Endothelial cell of umbilical vein (primary cell): ENCODE data around the gene TSHZ1. TPM values are rescaled to one million over a fixed set of nuclear protein-coding genes. Genes with fewer than 3 reads are reported as not detected.

Source experiments
- BruUV-seq: library from RNA; stranded (reverse); fragments of 400-500 nt; replicated peaks from 2 replicates; lab custom pipeline; 2021; lab: Mats Ljungman, UMichigan
- CTCF ChIA-PET: fragments of 300-600, 350-600 bp; sonication (Branson Sonifier 250); formaldehyde crosslinking; loops from one replicate; lab custom pipeline; 2021; ENCODE audit warnings: antibody characterized with exemption, inconsistent platforms; lab: Charles Lee
- POLR2A ChIA-PET: fragments of 300-600, 350-600 bp; sonication (Branson Sonifier 250); formaldehyde crosslinking; loops from one replicate; lab custom pipeline; 2021; ENCODE audit warnings: antibody characterized with exemption, inconsistent platforms; lab: Charles Lee
- DNase-seq: peaks from one replicate; pipeline ENCODE4 v3.0.0-alpha.2; 2011; ENCODE audit warnings: low read depth, low spot score
- FAIRE-seq: peaks from 2 replicates; lab custom pipeline; 2011; peaks lifted over from hg19 to GRCh38; lab: Jason Lieb, UNC
- H2AFZ ChIP-seq: 2 replicates; pipeline ENCODE4 v1.6.0; 2012; ENCODE audit warnings: low read depth, low read length, control low read depth, inconsistent platforms
- H3K27ac ChIP-seq: 2 replicates; pipeline ENCODE4 v1.5.1; 2011; ENCODE audit warnings: low read depth, mild to moderate bottlenecking, control low read depth, low read length, moderate library complexity; ENCODE audit not compliant: insufficient read depth
- H3K27me3 ChIP-seq, 2 experiments: 2 replicates each; pipeline versions ENCODE4 v1.6.0 to v1.6.1; 2011; ENCODE audit warnings: low read length in 2 of 2, mixed read lengths in 1 of 2; ENCODE audit not compliant: control insufficient read depth in 2 of 2, insufficient read depth in 2 of 2
- H3K36me3 ChIP-seq, 2 experiments: 2 replicates in 1 of 2; 3 replicates in 1 of 2; pipeline ENCODE4 v1.5.1; 2011; ENCODE audit warnings: low read length in 2 of 2, mild to moderate bottlenecking in 1 of 2, moderate library complexity in 1 of 2; ENCODE audit not compliant: control insufficient read depth in 2 of 2, insufficient read depth in 2 of 2; ENCODE audit errors: extremely low read depth in 1 of 2
- H3K4me1 ChIP-seq: 3 replicates; pipeline ENCODE4 v1.5.1; 2011; ENCODE audit warnings: mild to moderate bottlenecking, low read length; ENCODE audit not compliant: control insufficient read depth, insufficient read depth; ENCODE audit errors: extremely low read depth
- H3K4me2 ChIP-seq: 2 replicates; pipeline ENCODE4 v1.6.1; 2011; ENCODE audit warnings: low read length, control low read depth, mixed read lengths; ENCODE audit not compliant: insufficient read depth
- H3K4me3 ChIP-seq, 3 experiments: fragments of 200-600 bp in 1 of 3; sonication (generic), shearing (Covaris generic) in 1 of 3; replicated peaks in 1 of 3; 2 replicates each; pipeline ENCODE4 v1.5.1; 2011 to 2016; ENCODE audit warnings: control low read depth in 3 of 3, low read length in 3 of 3, mild to moderate bottlenecking in 2 of 3, inconsistent platforms in 1 of 3, low read depth in 1 of 3, moderate library complexity in 1 of 3; ENCODE audit not compliant: insufficient read depth in 1 of 3
- H3K79me2 ChIP-seq: 2 replicates; pipeline ENCODE4 v1.6.0; 2012; ENCODE audit warnings: low read length, inconsistent platforms; ENCODE audit not compliant: control insufficient read depth, insufficient read depth
- H3K9ac ChIP-seq: replicated peaks from 2 replicates; pipeline ENCODE3; 2011; ENCODE audit warnings: low read length, control low read depth; ENCODE audit not compliant: insufficient read depth; ENCODE audit errors: extremely low read depth
- H3K9me1 ChIP-seq: replicated peaks from 3 replicates; pipeline ENCODE4 v1.6.0; 2011; ENCODE audit warnings: mild to moderate bottlenecking, low read length; ENCODE audit not compliant: control insufficient read depth, insufficient read depth; ENCODE audit errors: extremely low read depth
- H3K9me3 ChIP-seq: replicated peaks from 2 replicates; pipeline ENCODE4 v1.5.1; 2012; ENCODE audit warnings: low read length, inconsistent platforms; ENCODE audit not compliant: control insufficient read depth, insufficient read depth
- H4K20me1 ChIP-seq: replicated peaks from 2 replicates; pipeline ENCODE3; 2011; ENCODE audit warnings: mild to moderate bottlenecking, low read length; ENCODE audit not compliant: control insufficient read depth, insufficient read depth; ENCODE audit errors: extremely low read depth
- EZH2 ChIP-seq: IDR thresholded peaks from 2 replicates; pipeline ENCODE4 v1.6.1; 2012; ENCODE audit warnings: borderline replicate concordance, low read depth, mild to moderate bottlenecking, moderate library complexity, low read length, inconsistent platforms; ENCODE audit not compliant: severe bottlenecking
- FOS ChIP-seq: IDR thresholded peaks from 2 replicates; pipeline ENCODE4 v1.6.1; 2011; ENCODE audit warnings: mild to moderate bottlenecking, low read length, moderate library complexity, borderline replicate concordance; ENCODE audit not compliant: insufficient read depth
- GATA2 ChIP-seq: IDR thresholded peaks from 2 replicates; pipeline ENCODE4 v1.7.0; 2011; ENCODE audit warnings: low read depth, mild to moderate bottlenecking, moderate library complexity, mixed read lengths, low read length; ENCODE audit not compliant: insufficient read length, insufficient read depth
- JUN ChIP-seq: IDR thresholded peaks from 2 replicates; pipeline ENCODE4 v1.6.1; 2011; ENCODE audit warnings: borderline replicate concordance, low read depth; ENCODE audit not compliant: insufficient read length, insufficient read depth
- MYC ChIP-seq: IDR thresholded peaks from one replicate; pipeline ENCODE4 v1.6.1; 2011; ENCODE audit warnings: mild to moderate bottlenecking, low read depth, low read length
- POLR2A ChIP-seq: IDR thresholded peaks from 2 replicates; pipeline ENCODE4 v1.6.1; 2012; ENCODE audit warnings: low read depth, mild to moderate bottlenecking, control low read depth, low read length
- POLR2AphosphoS5 ChIP-seq: IDR thresholded peaks from 2 replicates; pipeline ENCODE4 v1.6.1; 2012; ENCODE audit warnings: low read depth, mild to moderate bottlenecking, control low read depth, low read length, moderate library complexity; ENCODE audit not compliant: insufficient read depth
- dilution Hi-C: fragments of 300-500 bp; cut with MboI; formaldehyde crosslinking; loops from one replicate; pipeline ENCODE4 v1.15.0; 2019; ENCODE audit warnings: low sequenced_read_pairs; ENCODE audit not compliant: extremely low pct_ligation_motif_present
- intact Hi-C: fragments of 100-400 bp; cut with micrococcal nuclease; formaldehyde crosslinking; loops from one replicate; pipeline ENCODE4 v1.10.0; 2022
- polyA plus RNA-seq, 4 experiments: library from polyadenylated mRNA; depleted of rRNA in 3 of 4; stranded (reverse) in 3 of 4; unstranded in 1 of 4; fragments of >200 nt; gene quantifications; 2 replicates each; pipeline versions ENCODE4 v1.2.1 to v1.2.3, GENCODE V29; 2011 to 2012; ENCODE audit warnings: missing spikeins in 1 of 4
- total RNA-seq: library from RNA; stranded (reverse); gene quantifications from 2 replicates; pipeline ENCODE4 v1.2.3, GENCODE V29; 2021
- TF ChIP-seq, protein P1 (sequence below): IDR thresholded peaks from 2 replicates; pipeline ENCODE4 v1.6.1; 2011; ENCODE audit not compliant: insufficient read depth, insufficient read length
- TF ChIP-seq, protein P2 (sequence below), 2 donors: IDR thresholded peaks; 1 replicate in 1 of 2; 2 replicates in 1 of 2; pipeline ENCODE4 v1.5.1; 2011; ENCODE audit warnings: low read length in 2 of 2, mild to moderate bottlenecking in 2 of 2, moderate library complexity in 2 of 2, control low read depth in 1 of 2, inconsistent platforms in 1 of 2, low read depth in 1 of 2; ENCODE audit not compliant: insufficient read depth in 1 of 2; ENCODE audit errors: extremely low read depth in 1 of 2

TSHZ1 gene
- total and polyA plus RNA-seq, 2 donors (not counting 3 experiments of a cell fraction or from before 2014, with no cell fraction given), result 4.2 to 10.2 TPM

DNA sequence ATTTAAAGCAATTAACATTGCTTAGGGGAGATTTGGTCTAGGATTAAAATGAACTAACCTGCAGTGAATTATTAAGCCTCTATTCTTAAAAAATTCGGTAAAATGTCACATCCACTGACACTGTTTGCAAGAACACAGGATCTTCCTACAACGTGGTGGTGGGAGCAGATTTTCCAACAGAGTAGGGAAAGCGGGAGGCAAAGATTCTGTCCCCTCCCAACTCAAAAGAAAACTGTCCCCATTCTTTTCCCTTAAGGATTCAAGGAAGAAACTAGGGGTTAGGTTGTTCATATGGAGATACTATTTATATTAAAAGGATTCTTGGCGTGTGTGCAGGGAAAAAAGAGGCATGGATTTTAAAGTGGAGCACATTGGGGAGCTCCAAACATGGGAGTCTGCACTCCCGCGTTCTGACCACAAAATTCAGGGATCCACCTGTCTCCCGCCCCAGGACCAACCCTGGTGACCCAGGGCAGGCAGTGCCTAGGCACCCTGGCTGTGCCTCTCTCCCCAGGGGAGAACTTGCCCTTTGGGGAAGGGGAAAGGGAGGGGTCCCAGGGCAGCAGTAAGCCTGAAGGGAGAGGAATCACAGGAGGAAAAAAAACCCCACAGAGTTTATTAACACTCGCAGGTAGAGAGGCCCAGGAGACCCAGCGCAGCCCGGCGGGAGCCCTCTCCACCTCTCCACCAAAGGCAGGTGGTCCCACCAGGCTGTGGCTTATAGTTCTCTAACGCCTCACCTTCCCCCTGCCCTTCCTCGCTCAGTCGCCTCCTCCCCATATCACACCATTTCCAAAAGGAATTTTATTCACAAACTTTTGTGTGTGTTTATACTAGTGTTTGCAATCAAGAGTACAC, 3.9 kb upstream of the TSHZ1 start:
- H2AFZ ChIP-seq, result no peak overlapping the region
- CTCF ChIA-PET, result interaction anchor here (0.6 to 1.6 kb wide), 2 partner anchors 165 to 167 kb away, joined by 3 to 6 read pairs; no protein-coding TSS in a partner anchor
- H3K4me2 ChIP-seq, result peak overlapping the region; percentile 77
- POLR2A ChIA-PET, result no interaction called here
- no peaks in the 10 kb centered on the region for H3K27me3 ChIP-seq
- H3K9me3 ChIP-seq, result no peaks in the 10 kb centered on the region
- peaks cover 0 to 4% of the 10 kb centered on the region in 2 experiments for H3K36me3 ChIP-seq
- FAIRE-seq (no peak), DNase-seq (no peak)
- dilution Hi-C loops, result no loop called here
- TF ChIP-seq, protein P1, sequence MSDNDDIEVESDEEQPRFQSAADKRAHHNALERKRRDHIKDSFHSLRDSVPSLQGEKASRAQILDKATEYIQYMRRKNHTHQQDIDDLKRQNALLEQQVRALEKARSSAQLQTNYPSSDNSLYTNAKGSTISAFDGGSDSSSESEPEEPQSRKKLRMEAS, result no peak
- no peak for TF ChIP-seq MYC
- no peak overlapping the region for H3K27ac ChIP-seq
- no peaks in the 10 kb centered on the region for H4K20me1 ChIP-seq
- H3K79me2 ChIP-seq, result peaks cover 63% of the 10 kb centered on the region
- no peak overlapping the region for H3K9ac ChIP-seq
- no TSS peak for BruUV-seq
- peaks cover 31% of the 10 kb centered on the region for H3K4me1 ChIP-seq
- H3K9me1 ChIP-seq, result no peaks in the 10 kb centered on the region
- intact Hi-C loops, result loop anchor here (5.0 to 10.0 kb wide), 4 partner anchors 251 to 712 kb away; partner anchors contain the start of genes CNDP2 and ZNF407
- H3K4me3 ChIP-seq, result no peak overlapping the region

DNA sequence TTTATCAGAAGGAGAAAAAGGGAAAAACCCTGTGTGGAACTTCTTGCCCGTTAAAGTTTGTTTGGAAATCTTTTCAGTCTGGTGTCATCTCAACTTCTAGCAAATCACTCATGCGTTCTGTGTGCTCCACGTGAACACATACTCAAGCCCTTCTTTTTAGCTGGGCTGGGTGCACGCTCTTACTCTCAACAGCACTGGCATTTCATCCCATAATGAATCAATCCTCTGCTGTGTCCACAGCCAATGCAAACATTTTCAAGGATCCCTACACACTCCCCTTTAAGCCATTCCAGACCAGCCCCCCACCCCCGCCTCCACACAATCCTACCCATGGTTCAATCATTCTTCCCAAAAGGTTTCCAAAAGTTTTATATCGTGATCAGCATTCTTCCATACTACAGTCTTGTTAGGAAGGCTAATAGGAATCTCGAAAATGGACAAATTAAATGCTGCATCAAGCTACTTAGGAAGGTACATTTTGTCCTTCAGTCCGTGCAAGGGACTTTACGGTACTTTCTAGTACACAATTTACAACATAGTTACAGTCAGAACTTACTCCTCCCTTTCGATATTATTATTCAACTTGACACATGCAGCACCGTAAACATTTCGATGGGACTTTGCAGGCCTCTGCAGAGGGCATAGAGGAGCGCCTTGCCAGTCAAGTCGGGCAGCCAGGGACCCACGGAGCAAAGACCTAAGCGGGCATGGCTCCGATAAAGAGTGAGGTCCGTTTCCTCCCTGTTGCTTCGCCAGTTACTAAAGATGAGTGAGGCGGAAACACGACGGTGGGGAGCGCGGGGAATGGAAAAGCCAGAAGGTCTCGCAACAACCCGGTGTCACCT, 3.1 kb upstream of the TSHZ1 start:
- no peaks in the 10 kb centered on the region for H3K36me3 ChIP-seq
- no TSS peak for BruUV-seq

More for the DNA sequence above, 3.1 kb upstream of the TSHZ1 start:
- H2AFZ ChIP-seq, result peak overlapping the region; percentile 4
- DNase-seq (peak; percentile 43), FAIRE-seq (peak; percentile 12)
- CTCF ChIA-PET, result interaction anchor here (0.6 to 1.6 kb wide), 3 partner anchors 166 to 235 kb away, joined by 3 to 6 read pairs (median 3); no protein-coding TSS in a partner anchor
- peak overlapping the region; percentile 77 for H3K4me2 ChIP-seq
- intact Hi-C loops (loop anchor here (2.0 to 10.0 kb wide), 5 partner anchors 250 to 713 kb away; partner anchors contain the start of genes CNDP2 and ZNF407), dilution Hi-C loops (no loop called here)
- TF ChIP-seq POLR2AphosphoS5 (no peak), GATA2 (no peak), FOS (no peak), JUN (no peak), POLR2A (no peak), EZH2 (no peak), MYC (no peak)
- TF ChIP-seq, protein P1, result no peak
- TF ChIP-seq, protein P2, sequence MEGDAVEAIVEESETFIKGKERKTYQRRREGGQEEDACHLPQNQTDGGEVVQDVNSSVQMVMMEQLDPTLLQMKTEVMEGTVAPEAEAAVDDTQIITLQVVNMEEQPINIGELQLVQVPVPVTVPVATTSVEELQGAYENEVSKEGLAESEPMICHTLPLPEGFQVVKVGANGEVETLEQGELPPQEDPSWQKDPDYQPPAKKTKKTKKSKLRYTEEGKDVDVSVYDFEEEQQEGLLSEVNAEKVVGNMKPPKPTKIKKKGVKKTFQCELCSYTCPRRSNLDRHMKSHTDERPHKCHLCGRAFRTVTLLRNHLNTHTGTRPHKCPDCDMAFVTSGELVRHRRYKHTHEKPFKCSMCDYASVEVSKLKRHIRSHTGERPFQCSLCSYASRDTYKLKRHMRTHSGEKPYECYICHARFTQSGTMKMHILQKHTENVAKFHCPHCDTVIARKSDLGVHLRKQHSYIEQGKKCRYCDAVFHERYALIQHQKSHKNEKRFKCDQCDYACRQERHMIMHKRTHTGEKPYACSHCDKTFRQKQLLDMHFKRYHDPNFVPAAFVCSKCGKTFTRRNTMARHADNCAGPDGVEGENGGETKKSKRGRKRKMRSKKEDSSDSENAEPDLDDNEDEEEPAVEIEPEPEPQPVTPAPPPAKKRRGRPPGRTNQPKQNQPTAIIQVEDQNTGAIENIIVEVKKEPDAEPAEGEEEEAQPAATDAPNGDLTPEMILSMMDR (IDR thresholded peaks at IDR 0.05; ENCODE audit: extremely low read depth in 1 of 2, insufficient read depth in 1 of 2, low read depth in 1 of 2, low read length in 2 of 2), result no peak
- H3K9me1 ChIP-seq, result no peaks in the 10 kb centered on the region
- no peaks in the 10 kb centered on the region for H3K9me3 ChIP-seq
- H4K20me1 ChIP-seq, result no peaks in the 10 kb centered on the region
- peak overlapping the region; percentile 56 to 97 (median 73) for H3K4me3 ChIP-seq
- peaks cover 58% of the 10 kb centered on the region for H3K79me2 ChIP-seq
- peak overlapping the region; percentile 88 for H3K27ac ChIP-seq
- peaks cover 31% of the 10 kb centered on the region for H3K4me1 ChIP-seq
- no peaks in the 10 kb centered on the region for H3K27me3 ChIP-seq
- H3K9ac ChIP-seq, result peak overlapping the region; percentile 86
- POLR2A ChIA-PET, result interaction anchor here (0.7 kb wide), 1 partner anchor 1499 kb away, joined by 4 read pairs; no protein-coding TSS in a partner anchor
